Measurements from ENCODE around the gene FN3K. TPM values are rescaled to one million over a fixed set of nuclear protein-coding genes. Genes with fewer than 3 reads are reported as not detected.

FN3K gene
- polyA plus RNA-seq, 3 donors, result 0.15 TPM; not detected in 2

- Mint-ChIP-seq H3K4me3 (no peak overlapping the region), H3K36me3 (peaks cover 25 to 44% of the 10 kb centered on the region in 2 donors), H3K27ac (no peak overlapping the region), H3K9me3 (peaks cover 12 to 25% (median 21%) of the 10 kb centered on the region in 7 donors), H3K4me1 (peaks cover 7% of the 10 kb centered on the region), H3K27me3 (ENCODE audit: low read depth in 3 of 3) (peaks cover 11 to 22% (median 22%) of the 10 kb centered on the region in 3 donors)
- H3K9me3 ChIP-seq (replicated peaks in 1 of 2; ENCODE audit: control insufficient read depth in 1 of 2, insufficient read depth in 1 of 2, low read length in 2 of 2), result peaks cover 18 to 27% of the 10 kb centered on the region in 2 donors
- no peak overlapping the region for H3K4me3 ChIP-seq (replicated peaks in 1 of 3; ENCODE audit: low read depth in 2 of 3, low read length in 3 of 3)
- H3K4me2 ChIP-seq (replicated peaks; ENCODE audit: extremely low read depth, low read length, poor library complexity, severe bottlenecking), result no peak overlapping the region
- no peak overlapping the region for H3K27ac ChIP-seq (ENCODE audit: low read depth in 1 of 2, low read length in 2 of 2)
- peaks cover 2 to 11% of the 10 kb centered on the region in 2 donors for H3K4me1 ChIP-seq (ENCODE audit: control insufficient read depth in 1 of 2, insufficient read depth in 2 of 2, low read length in 2 of 2)
- 94% methylated on average over 6 of the region's 13 CpGs for WGBS (ENCODE audit: insufficient coverage)
- H3K36me3 ChIP-seq (replicated peaks in 1 of 2; ENCODE audit: control insufficient read depth in 1 of 2, insufficient read depth in 2 of 2, low read length in 2 of 2), result peaks cover 4 to 28% of the 10 kb centered on the region in 2 donors
- H3K79me2 ChIP-seq (ENCODE audit: insufficient read depth, low read length), result no peaks in the 10 kb centered on the region
- H2AFZ ChIP-seq (ENCODE audit: insufficient read depth, low read depth, low read length, poor library complexity, severe bottlenecking), result no peak overlapping the region
- no peaks in the 10 kb centered on the region for H4K20me1 ChIP-seq (ENCODE audit: insufficient read depth, low read length)
- intact Hi-C loops (cut with micrococcal nuclease), result no loop called here
- no peak for DNase-seq
- H3K27me3 ChIP-seq (ENCODE audit: control insufficient read depth in 2 of 2, insufficient read depth in 2 of 2, low read length in 2 of 2), result peaks cover 0 to 12% of the 10 kb centered on the region in 2 donors
- no peak overlapping the region for H3K9ac ChIP-seq (ENCODE audit: insufficient read depth, low read length, poor library complexity, severe bottlenecking)
- TF ChIP-seq CTCF (IDR thresholded peaks at IDR 0.05), result no peak
Measured at GRCh38 chr17:82732118-82732743, 3.2 kb upstream of the FN3K start.

GRCh38 chr17:82736511-82737185 is 1.2 kb downstream of the FN3K start:
- peaks cover 26 to 40% of the 10 kb centered on the region in 2 donors for H3K9me3 ChIP-seq (replicated peaks in 1 of 2; ENCODE audit: control insufficient read depth in 1 of 2, insufficient read depth in 1 of 2, low read length in 2 of 2)
- H3K27ac ChIP-seq (ENCODE audit: low read depth in 1 of 2, low read length in 2 of 2), result no peak overlapping the region
- no peak overlapping the region for H2AFZ ChIP-seq (ENCODE audit: insufficient read depth, low read depth, low read length, poor library complexity, severe bottlenecking)
- peaks cover 0 to 11% of the 10 kb centered on the region in 2 donors for H3K36me3 ChIP-seq (replicated peaks in 1 of 2; ENCODE audit: control insufficient read depth in 1 of 2, insufficient read depth in 2 of 2, low read length in 2 of 2)
- H3K4me3 ChIP-seq (replicated peaks in 1 of 3; ENCODE audit: low read depth in 2 of 3, low read length in 3 of 3), result no peak overlapping the region
- H3K4me1 Mint-ChIP-seq, result peaks cover 7% of the 10 kb centered on the region
- H3K27ac Mint-ChIP-seq, result no peak overlapping the region
- H3K27me3 Mint-ChIP-seq (ENCODE audit: low read depth in 3 of 3), result peaks cover 11 to 24% (median 22%) of the 10 kb centered on the region in 3 donors
- intact Hi-C loops (cut with micrococcal nuclease), result no loop called here
- H3K27me3 ChIP-seq (ENCODE audit: control insufficient read depth in 2 of 2, insufficient read depth in 2 of 2, low read length in 2 of 2), result peaks cover 0 to 12% of the 10 kb centered on the region in 2 donors
- H3K79me2 ChIP-seq (ENCODE audit: insufficient read depth, low read length), result no peaks in the 10 kb centered on the region
- WGBS (ENCODE audit: insufficient coverage), result 93% methylated on average over 12 of the region's 18 CpGs
- no peak for DNase-seq
- no peak overlapping the region for H3K4me2 ChIP-seq (replicated peaks; ENCODE audit: extremely low read depth, low read length, poor library complexity, severe bottlenecking)
- H3K4me3 Mint-ChIP-seq, result peak overlapping the region in 1 of 2 donors; percentile 64
- peaks cover 2 to 11% of the 10 kb centered on the region in 2 donors for H3K4me1 ChIP-seq (ENCODE audit: control insufficient read depth in 1 of 2, insufficient read depth in 2 of 2, low read length in 2 of 2)
- H3K9ac ChIP-seq (ENCODE audit: insufficient read depth, low read length, poor library complexity, severe bottlenecking), result no peak overlapping the region
- H4K20me1 ChIP-seq (ENCODE audit: insufficient read depth, low read length), result no peaks in the 10 kb centered on the region
- peaks cover 11 to 24% of the 10 kb centered on the region in 2 donors for H3K36me3 Mint-ChIP-seq
- peaks cover 19 to 46% (median 37%) of the 10 kb centered on the region in 7 donors for H3K9me3 Mint-ChIP-seq
- no peak for TF ChIP-seq CTCF (IDR thresholded peaks at IDR 0.05)
